Neural cell (in vitro differentiated cells): Measurements from ENCODE around the gene TCEA3.

Source experiments
- EP300 ChIP-seq: fragments of 450-650 bp; conservative IDR thresholded peaks from 2 replicates; pipeline ENCODE4 v1.6.1; 2014; ENCODE audit warnings: antibody characterized with exemption, mild to moderate bottlenecking, moderate library complexity; ENCODE audit not compliant: poor library complexity, severe bottlenecking
- EZH2 ChIP-seq: fragments of 200-600, 300-800 bp; shearing (Covaris generic), sonication (generic); IDR thresholded peaks from 2 replicates; pipeline ENCODE4 v1.6.1; 2014; ENCODE audit warnings: antibody characterized with exemption, low read length, borderline replicate concordance, mild to moderate bottlenecking; ENCODE audit not compliant: insufficient read depth, poor library complexity, severe bottlenecking
- POLR2AphosphoS5 ChIP-seq: IDR thresholded peaks from 2 replicates; pipeline ENCODE4 v1.6.1; 2012
- RAD21 ChIP-seq: fragments of 450-650 bp; conservative IDR thresholded peaks from 2 replicates; pipeline ENCODE4 v1.6.1; 2014; ENCODE audit warnings: antibody characterized with exemption, mild to moderate bottlenecking, moderate library complexity
- TF ChIP-seq, protein P1 (sequence below): fragments of 450-650 bp; IDR thresholded peaks from 2 replicates; pipeline ENCODE4 v1.5.1; 2014; ENCODE audit warnings: antibody characterized with exemption, mild to moderate bottlenecking, moderate library complexity; ENCODE audit not compliant: poor library complexity, severe bottlenecking
- TF ChIP-seq, protein P2 (sequence below): IDR thresholded peaks from 2 replicates; pipeline ENCODE4 v1.6.1; 2012; ENCODE audit warnings: borderline replicate concordance

DNA sequence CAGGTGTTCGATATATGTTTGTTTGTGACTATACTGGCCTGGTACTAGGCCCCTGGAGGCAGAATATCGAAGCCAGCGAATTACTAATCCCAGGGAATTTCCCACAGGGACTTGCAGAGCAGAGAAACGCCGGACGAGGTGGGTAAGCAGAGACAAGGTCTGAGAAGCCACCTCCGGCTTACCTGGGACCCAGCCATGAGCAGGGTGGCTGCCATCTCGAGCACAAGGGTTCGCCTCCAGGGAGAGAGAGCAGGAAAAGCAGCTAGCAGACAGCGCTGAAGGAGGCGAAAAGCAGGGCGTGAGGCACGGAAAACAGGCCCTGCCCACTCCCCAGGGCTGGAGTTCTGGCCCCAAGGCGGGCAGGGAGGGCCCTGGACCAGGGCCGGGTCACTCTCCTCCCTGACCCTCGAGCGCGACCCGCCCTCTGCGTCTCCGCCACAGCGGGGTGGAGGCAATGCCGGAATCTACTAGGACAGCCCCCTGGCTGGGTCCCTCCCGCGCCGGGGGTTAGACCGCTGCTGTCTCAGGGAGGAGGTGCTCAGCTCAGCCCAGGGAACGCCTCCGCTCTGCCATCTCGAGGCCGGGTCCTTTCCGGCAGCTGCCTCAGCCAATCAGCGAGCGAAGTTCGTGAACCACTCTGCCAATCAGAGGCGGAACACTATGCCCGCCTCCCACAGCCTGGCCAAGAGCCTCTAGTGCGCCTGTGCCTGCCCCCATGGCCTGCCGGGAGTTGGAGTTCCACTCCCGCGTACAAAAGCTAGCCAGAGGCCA is 56.6 kb downstream of the TCEA3 start:
- TF ChIP-seq, protein P1, sequence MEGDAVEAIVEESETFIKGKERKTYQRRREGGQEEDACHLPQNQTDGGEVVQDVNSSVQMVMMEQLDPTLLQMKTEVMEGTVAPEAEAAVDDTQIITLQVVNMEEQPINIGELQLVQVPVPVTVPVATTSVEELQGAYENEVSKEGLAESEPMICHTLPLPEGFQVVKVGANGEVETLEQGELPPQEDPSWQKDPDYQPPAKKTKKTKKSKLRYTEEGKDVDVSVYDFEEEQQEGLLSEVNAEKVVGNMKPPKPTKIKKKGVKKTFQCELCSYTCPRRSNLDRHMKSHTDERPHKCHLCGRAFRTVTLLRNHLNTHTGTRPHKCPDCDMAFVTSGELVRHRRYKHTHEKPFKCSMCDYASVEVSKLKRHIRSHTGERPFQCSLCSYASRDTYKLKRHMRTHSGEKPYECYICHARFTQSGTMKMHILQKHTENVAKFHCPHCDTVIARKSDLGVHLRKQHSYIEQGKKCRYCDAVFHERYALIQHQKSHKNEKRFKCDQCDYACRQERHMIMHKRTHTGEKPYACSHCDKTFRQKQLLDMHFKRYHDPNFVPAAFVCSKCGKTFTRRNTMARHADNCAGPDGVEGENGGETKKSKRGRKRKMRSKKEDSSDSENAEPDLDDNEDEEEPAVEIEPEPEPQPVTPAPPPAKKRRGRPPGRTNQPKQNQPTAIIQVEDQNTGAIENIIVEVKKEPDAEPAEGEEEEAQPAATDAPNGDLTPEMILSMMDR: peak; percentile 47
- TF ChIP-seq, protein P2, sequence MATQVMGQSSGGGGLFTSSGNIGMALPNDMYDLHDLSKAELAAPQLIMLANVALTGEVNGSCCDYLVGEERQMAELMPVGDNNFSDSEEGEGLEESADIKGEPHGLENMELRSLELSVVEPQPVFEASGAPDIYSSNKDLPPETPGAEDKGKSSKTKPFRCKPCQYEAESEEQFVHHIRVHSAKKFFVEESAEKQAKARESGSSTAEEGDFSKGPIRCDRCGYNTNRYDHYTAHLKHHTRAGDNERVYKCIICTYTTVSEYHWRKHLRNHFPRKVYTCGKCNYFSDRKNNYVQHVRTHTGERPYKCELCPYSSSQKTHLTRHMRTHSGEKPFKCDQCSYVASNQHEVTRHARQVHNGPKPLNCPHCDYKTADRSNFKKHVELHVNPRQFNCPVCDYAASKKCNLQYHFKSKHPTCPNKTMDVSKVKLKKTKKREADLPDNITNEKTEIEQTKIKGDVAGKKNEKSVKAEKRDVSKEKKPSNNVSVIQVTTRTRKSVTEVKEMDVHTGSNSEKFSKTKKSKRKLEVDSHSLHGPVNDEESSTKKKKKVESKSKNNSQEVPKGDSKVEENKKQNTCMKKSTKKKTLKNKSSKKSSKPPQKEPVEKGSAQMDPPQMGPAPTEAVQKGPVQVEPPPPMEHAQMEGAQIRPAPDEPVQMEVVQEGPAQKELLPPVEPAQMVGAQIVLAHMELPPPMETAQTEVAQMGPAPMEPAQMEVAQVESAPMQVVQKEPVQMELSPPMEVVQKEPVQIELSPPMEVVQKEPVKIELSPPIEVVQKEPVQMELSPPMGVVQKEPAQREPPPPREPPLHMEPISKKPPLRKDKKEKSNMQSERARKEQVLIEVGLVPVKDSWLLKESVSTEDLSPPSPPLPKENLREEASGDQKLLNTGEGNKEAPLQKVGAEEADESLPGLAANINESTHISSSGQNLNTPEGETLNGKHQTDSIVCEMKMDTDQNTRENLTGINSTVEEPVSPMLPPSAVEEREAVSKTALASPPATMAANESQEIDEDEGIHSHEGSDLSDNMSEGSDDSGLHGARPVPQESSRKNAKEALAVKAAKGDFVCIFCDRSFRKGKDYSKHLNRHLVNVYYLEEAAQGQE: peak; percentile 34
- TF ChIP-seq POLR2AphosphoS5 (peak; percentile 90), RAD21 (peak; percentile 42), EP300 (no peak), EZH2 (no peak)
